B cell (primary cell): ENCODE results near the gene USH2A.

Experiments
- EZH2 ChIP-seq: IDR thresholded peaks from 2 replicates; pipeline ENCODE4 v1.6.1; 2012; ENCODE audit warnings: borderline replicate concordance, low read depth, mild to moderate bottlenecking, moderate library complexity, low read length; ENCODE audit not compliant: insufficient read depth, poor library complexity, severe bottlenecking
- TF ChIP-seq, protein P1 (sequence below): fragments of 200-600 bp; IDR thresholded peaks from one replicate; pipeline ENCODE4 v1.8.0; 2022; ENCODE audit warnings: antibody characterized with exemption, mild to moderate bottlenecking

DNA sequence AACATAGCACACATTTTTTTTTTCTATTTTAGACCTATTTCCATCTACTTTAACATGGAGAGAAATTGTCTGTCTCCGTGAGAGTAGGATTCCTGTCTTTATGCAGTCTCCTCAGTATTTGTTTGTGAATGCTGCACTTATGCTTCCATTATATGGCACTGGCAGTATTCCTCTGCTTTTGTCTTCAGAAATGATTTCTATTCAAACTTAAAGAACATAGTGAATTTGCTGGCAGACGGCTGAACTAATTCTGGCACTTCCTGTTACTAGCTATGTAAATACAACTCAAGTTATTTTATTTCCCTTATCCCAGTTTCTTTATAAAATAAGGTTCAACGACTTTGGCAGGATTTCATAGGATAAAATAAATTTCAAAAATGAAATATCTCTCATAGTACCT is 810.9 kb downstream of the USH2A start:
- TF ChIP-seq, protein P1, sequence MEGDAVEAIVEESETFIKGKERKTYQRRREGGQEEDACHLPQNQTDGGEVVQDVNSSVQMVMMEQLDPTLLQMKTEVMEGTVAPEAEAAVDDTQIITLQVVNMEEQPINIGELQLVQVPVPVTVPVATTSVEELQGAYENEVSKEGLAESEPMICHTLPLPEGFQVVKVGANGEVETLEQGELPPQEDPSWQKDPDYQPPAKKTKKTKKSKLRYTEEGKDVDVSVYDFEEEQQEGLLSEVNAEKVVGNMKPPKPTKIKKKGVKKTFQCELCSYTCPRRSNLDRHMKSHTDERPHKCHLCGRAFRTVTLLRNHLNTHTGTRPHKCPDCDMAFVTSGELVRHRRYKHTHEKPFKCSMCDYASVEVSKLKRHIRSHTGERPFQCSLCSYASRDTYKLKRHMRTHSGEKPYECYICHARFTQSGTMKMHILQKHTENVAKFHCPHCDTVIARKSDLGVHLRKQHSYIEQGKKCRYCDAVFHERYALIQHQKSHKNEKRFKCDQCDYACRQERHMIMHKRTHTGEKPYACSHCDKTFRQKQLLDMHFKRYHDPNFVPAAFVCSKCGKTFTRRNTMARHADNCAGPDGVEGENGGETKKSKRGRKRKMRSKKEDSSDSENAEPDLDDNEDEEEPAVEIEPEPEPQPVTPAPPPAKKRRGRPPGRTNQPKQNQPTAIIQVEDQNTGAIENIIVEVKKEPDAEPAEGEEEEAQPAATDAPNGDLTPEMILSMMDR: no peak
- no peak for TF ChIP-seq EZH2
